ENCODE data around the gene KIAA1191.

- TF ChIP-seq, protein P1, sequence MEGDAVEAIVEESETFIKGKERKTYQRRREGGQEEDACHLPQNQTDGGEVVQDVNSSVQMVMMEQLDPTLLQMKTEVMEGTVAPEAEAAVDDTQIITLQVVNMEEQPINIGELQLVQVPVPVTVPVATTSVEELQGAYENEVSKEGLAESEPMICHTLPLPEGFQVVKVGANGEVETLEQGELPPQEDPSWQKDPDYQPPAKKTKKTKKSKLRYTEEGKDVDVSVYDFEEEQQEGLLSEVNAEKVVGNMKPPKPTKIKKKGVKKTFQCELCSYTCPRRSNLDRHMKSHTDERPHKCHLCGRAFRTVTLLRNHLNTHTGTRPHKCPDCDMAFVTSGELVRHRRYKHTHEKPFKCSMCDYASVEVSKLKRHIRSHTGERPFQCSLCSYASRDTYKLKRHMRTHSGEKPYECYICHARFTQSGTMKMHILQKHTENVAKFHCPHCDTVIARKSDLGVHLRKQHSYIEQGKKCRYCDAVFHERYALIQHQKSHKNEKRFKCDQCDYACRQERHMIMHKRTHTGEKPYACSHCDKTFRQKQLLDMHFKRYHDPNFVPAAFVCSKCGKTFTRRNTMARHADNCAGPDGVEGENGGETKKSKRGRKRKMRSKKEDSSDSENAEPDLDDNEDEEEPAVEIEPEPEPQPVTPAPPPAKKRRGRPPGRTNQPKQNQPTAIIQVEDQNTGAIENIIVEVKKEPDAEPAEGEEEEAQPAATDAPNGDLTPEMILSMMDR (IDR thresholded peaks at IDR 0.05; ENCODE audit: control extremely low read depth in 1 of 3, insufficient read depth in 1 of 3, low read depth in 1 of 3, low read length in 3 of 3), result no peak
- no peak for TF ChIP-seq CEBPB (IDR thresholded peaks at IDR 0.05; ENCODE audit: low read depth, low read length)
- TF ChIP-seq TEAD4 (IDR thresholded peaks at IDR 0.05; ENCODE audit: low read depth, low read length), result no peak
- no peak for TF ChIP-seq RAD21 (IDR thresholded peaks at IDR 0.05 in 1 of 2, conservative IDR thresholded peaks at IDR 0.05 in 1 of 2; ENCODE audit: low read depth in 2 of 2, low read length in 2 of 2)
Observed at GRCh38 chr5:176360894-176361436, 599 bp downstream of the KIAA1191 start.
